ENCODE data around the gene PCNX1.
"Not testable (repeated sequence)": the region's sequence is repeated elsewhere in the genome, so short reads cannot be mapped to it uniquely, and the experiment has no call there.

PCNX1 gene

DNA sequence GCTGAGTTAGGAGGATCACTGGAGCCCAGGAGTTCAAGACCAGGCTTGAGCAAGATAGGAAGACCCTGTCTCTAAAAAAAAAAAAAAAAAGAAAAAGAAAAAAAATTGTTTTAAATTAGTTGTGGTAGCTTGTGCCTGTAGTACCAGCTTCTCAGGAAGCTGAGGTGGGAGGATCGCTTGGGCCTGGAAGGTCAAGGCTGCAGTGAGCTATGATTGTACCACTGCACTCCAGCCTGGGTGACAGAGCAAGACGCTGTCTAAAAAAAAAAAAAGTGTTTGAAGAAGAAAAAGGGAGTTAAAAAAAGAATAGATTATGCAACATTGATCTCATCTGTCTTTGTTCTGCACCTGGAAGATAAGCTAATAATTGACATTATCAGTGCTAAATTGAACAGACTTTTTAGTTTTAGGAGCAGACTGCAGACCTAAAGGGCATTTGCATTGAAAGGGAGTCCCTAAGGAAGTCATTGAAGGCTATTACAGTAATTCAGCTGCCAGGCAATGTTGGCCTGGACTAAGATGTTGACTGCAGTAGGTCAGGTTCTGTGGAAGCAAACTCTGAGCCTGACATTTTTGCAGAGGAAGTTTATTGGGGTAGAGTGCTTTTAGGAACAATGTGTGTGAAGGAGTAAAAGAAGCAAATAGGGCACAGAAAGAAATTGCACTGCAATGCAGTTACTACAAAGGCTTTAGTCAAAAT is 215.8 kb downstream of the PCNX1 start:
- no peak for DNase-seq (ENCODE audit: extremely low read depth, low read depth)
- no peak overlapping the region for H3K4me3 ChIP-seq (replicated peaks; ENCODE audit: low read depth, low read length)
- TF ChIP-seq, protein P1, sequence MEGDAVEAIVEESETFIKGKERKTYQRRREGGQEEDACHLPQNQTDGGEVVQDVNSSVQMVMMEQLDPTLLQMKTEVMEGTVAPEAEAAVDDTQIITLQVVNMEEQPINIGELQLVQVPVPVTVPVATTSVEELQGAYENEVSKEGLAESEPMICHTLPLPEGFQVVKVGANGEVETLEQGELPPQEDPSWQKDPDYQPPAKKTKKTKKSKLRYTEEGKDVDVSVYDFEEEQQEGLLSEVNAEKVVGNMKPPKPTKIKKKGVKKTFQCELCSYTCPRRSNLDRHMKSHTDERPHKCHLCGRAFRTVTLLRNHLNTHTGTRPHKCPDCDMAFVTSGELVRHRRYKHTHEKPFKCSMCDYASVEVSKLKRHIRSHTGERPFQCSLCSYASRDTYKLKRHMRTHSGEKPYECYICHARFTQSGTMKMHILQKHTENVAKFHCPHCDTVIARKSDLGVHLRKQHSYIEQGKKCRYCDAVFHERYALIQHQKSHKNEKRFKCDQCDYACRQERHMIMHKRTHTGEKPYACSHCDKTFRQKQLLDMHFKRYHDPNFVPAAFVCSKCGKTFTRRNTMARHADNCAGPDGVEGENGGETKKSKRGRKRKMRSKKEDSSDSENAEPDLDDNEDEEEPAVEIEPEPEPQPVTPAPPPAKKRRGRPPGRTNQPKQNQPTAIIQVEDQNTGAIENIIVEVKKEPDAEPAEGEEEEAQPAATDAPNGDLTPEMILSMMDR (IDR thresholded peaks at IDR 0.05; ENCODE audit: low read depth, low read length, missing control alignments), result no peak

DNA sequence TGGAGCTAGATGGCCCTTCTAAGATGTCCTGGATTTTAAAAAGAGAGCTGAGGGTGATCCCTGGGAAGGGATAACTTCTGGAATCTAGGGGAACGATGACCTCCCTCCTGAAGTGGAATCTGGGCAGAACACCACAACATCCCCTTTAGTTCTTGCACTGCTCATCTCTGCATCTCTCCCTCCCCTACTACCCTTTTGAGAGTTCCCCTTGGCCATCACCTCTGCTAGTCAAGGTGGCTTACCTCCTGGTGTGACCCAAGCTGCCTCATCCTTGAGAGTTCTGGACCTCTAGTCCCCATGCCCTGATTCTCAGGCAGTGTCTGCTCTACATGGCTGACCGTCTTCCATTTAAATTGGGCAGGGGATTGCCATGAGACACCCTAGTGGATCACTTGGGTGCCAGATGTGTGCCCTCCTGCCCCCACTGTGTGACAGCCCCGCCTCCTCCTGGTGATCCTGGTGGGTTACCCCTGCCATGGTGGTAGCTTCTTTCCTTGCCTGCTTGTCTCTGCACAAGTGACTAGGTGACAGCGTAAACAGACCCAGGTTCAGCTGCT is 216.4 kb downstream of the PCNX1 start:
- no peak overlapping the region for H3K4me3 ChIP-seq (replicated peaks; ENCODE audit: low read depth, low read length)
- TF ChIP-seq, protein P1 (IDR thresholded peaks at IDR 0.05; ENCODE audit: low read depth, low read length, missing control alignments), result no peak
- no peak for DNase-seq (ENCODE audit: extremely low read depth, low read depth)

GRCh38 chr14:71129716-71130490 is 222.6 kb downstream of the PCNX1 start:
- not testable (repeated sequence) for H3K4me3 ChIP-seq (replicated peaks; ENCODE audit: low read depth, low read length)

DNA sequence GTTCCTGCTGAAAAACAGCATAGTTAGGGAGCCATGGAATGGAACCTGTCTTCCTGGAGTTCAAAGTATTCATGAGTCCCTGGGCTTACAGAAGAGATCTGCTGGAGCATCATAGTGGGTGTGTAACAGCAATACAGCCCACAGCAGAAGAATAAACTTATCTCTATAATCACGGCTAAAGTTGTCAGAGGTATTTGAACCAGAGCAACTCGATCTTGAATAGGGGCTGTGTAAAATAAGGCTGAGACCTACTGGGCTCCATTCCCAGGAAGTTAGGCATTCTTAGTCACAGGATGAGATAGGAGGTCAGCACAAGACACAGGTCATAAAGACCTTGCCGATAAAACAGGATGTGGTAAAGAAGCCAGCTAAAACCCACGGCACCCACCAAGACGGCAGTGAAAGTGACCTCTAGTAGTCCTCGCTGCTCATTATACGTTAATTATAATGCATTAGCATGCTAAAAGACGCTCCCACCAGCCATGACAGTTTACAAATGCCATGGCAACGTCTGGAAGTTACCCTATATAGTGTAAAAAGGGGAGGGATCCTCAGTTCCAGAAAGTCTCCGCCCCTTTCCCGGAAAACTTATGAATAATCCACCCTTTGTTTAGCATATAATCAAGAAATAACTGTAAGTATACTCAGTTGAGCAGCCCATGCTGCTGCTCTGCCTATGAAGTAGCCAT is 223.4 kb downstream of the PCNX1 start:
- H3K4me3 ChIP-seq (replicated peaks; ENCODE audit: low read depth, low read length), result no peak overlapping the region
- TF ChIP-seq, protein P1 (IDR thresholded peaks at IDR 0.05; ENCODE audit: low read depth, low read length, missing control alignments), result no peak
- DNase-seq (ENCODE audit: extremely low read depth, low read depth), result no peak

More at GRCh38 chr14:71129716-71130490, 222.6 kb downstream of the PCNX1 start:
- not testable (repeated sequence) for DNase-seq (ENCODE audit: extremely low read depth, low read depth)

DNA sequence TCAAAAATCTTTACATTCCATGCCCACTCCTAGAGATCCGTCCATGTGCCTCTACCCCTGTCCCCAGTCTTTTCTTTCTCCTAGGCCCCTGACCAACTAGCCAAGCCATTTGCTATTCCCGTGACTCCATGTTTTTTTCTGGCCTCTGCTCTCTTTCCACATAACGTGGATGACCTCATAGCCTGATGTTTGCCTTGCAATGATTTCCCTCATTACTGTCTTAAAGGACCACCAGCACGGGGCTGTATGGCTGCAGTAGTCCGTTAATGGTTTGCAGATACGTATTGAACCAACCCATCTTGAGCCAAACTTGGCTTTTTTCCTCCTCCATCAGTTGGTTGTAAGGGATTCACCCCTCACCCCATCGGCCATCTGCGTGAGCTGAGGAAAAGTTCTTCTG is 226.0 kb downstream of the PCNX1 start:
- H3K4me3 ChIP-seq (replicated peaks; ENCODE audit: low read depth, low read length), result no peak overlapping the region
- TF ChIP-seq, protein P1 (IDR thresholded peaks at IDR 0.05; ENCODE audit: low read depth, low read length, missing control alignments), result no peak
- no peak for DNase-seq (ENCODE audit: extremely low read depth, low read depth)

GRCh38 chr14:71135496-71135895 is 228.2 kb downstream of the PCNX1 start:
- H3K4me3 ChIP-seq (replicated peaks; ENCODE audit: low read depth, low read length), result no peak overlapping the region
- TF ChIP-seq, protein P1 (IDR thresholded peaks at IDR 0.05; ENCODE audit: low read depth, low read length, missing control alignments), result no peak
- no peak for DNase-seq (ENCODE audit: extremely low read depth, low read depth)

GRCh38 chr14:71135911-71136310 is 228.7 kb downstream of the PCNX1 start:
- no peak overlapping the region for H3K4me3 ChIP-seq (replicated peaks; ENCODE audit: low read depth, low read length)
- no peak for DNase-seq (ENCODE audit: extremely low read depth, low read depth)

More at GRCh38 chr14:71135911-71136310, 228.7 kb downstream of the PCNX1 start:
- TF ChIP-seq, protein P1 (IDR thresholded peaks at IDR 0.05; ENCODE audit: low read depth, low read length, missing control alignments), result no peak

Data from HFF-Myc (cell line).